ENCODE results near the gene PRPF6. TPM values are rescaled to one million over a fixed set of nuclear protein-coding genes. Genes with fewer than 3 reads are reported as not detected.

PRPF6 gene
- total and polyA plus RNA-seq, 9 donors, result 46.5 to 84.9 (median 69.7) TPM

- intact Hi-C loops (cut with DNase I), result no loop called here
- no peaks in the 10 kb centered on the region for H3K36me3 ChIP-seq
- DNase-seq, result no peak
- 87 to 92% (median 87%) methylated on average over 17 of the region's 17 CpGs for WGBS, 3 donors
- TF ChIP-seq CTCF (IDR thresholded peaks at IDR 0.05) (no peak), POLR2A (IDR thresholded peaks at IDR 0.05) (no peak), EP300 (IDR thresholded peaks at IDR 0.05) (no peak)
- no peaks in the 10 kb centered on the region for H3K27me3 ChIP-seq
- no peak overlapping the region for H3K4me3 ChIP-seq
- no peak overlapping the region for H3K27ac ChIP-seq
- no peaks in the 10 kb centered on the region for H3K9me3 ChIP-seq
- no peaks in the 10 kb centered on the region for H3K4me1 ChIP-seq (ENCODE audit: insufficient read depth)
These were observed 43.4 kb downstream of the PRPF6 start for GRCh38 chr20:64024141-64024990.

- no peaks in the 10 kb centered on the region for H3K27me3 ChIP-seq
- no peaks in the 10 kb centered on the region for H3K9me3 ChIP-seq
- H3K4me1 ChIP-seq (ENCODE audit: insufficient read depth), result no peaks in the 10 kb centered on the region
- intact Hi-C loops (cut with DNase I), result no loop called here
- WGBS, 3 donors, result 94 to 96% (median 95%) methylated on average over 18 of the region's 18 CpGs
- H3K36me3 ChIP-seq, result no peaks in the 10 kb centered on the region
- TF ChIP-seq EP300 (IDR thresholded peaks at IDR 0.05) (no peak), POLR2A (IDR thresholded peaks at IDR 0.05) (no peak), CTCF (IDR thresholded peaks at IDR 0.05) (no peak)
- H3K4me3 ChIP-seq, result no peak overlapping the region
- H3K27ac ChIP-seq, result no peak overlapping the region
- DNase-seq, result no peak
These were observed 44.3 kb downstream of the PRPF6 start for GRCh38 chr20:64025101-64025825.

GRCh38 chr20:64025826-64026412 is 45.0 kb downstream of the PRPF6 start:
- Histone ChIP-seq H3K27ac (no peak overlapping the region), H3K9me3 (no peaks in the 10 kb centered on the region), H3K27me3 (no peaks in the 10 kb centered on the region), H3K36me3 (no peaks in the 10 kb centered on the region), H3K4me1 (ENCODE audit: insufficient read depth) (no peaks in the 10 kb centered on the region), H3K4me3 (no peak overlapping the region)
- TF ChIP-seq EP300 (IDR thresholded peaks at IDR 0.05) (no peak), POLR2A (IDR thresholded peaks at IDR 0.05) (no peak)
- intact Hi-C loops (cut with DNase I), result no loop called here
- WGBS, 3 donors, result 92 to 93% (median 92%) methylated on average over 29 of the region's 29 CpGs
- DNase-seq, result no peak

GRCh38 chr20:64027981-64028685 is 47.2 kb downstream of the PRPF6 start:
- no peak for DNase-seq

More at GRCh38 chr20:64027981-64028685, 47.2 kb downstream of the PRPF6 start:
- WGBS, 3 donors, result 85 to 91% (median 87%) methylated on average over 24 of the region's 24 CpGs
- Histone ChIP-seq H3K4me3 (no peak overlapping the region), H3K9me3 (no peaks in the 10 kb centered on the region), H3K27ac (no peak overlapping the region), H3K4me1 (ENCODE audit: insufficient read depth) (no peaks in the 10 kb centered on the region), H3K36me3 (no peaks in the 10 kb centered on the region), H3K27me3 (no peaks in the 10 kb centered on the region)
- intact Hi-C loops (cut with DNase I), result no loop called here
- no peak for TF ChIP-seq CTCF (IDR thresholded peaks at IDR 0.05)
- no peak for TF ChIP-seq EP300 (IDR thresholded peaks at IDR 0.05)
- TF ChIP-seq POLR2A (IDR thresholded peaks at IDR 0.05), result no peak
